Thoracic aorta (tissue), 2 donors: ENCODE data around the gene RPGR. TPM values are rescaled to one million over a fixed set of nuclear protein-coding genes. Genes with fewer than 3 reads are reported as not detected.

ENCODE experiments used
- ATAC-seq: fragments of 150-250 bp; one replicate; pipeline ENCODE4 v1.8.0; 2017; ENCODE audit warnings: low read depth; ENCODE audit not compliant: insufficient number of reproducible peaks, low FRiP score
- DNase-seq: peaks from one replicate; pipeline ENCODE4 v3.0.0-alpha.2; 2020; ENCODE audit warnings: low spot score
- H3K27ac ChIP-seq, 2 donors: fragments of 200-600 bp; sonication (generic); 1 replicate in 1 of 2; 2 replicates in 1 of 2; pipeline ENCODE4 v1.5.1; 2016; ENCODE audit warnings: mild to moderate bottlenecking in 2 of 2, moderate library complexity in 2 of 2
- H3K27me3 ChIP-seq: fragments of 200-600 bp; sonication (generic); replicated peaks from 2 replicates; pipeline ENCODE4 v1.6.0; 2016; ENCODE audit warnings: mild to moderate bottlenecking; ENCODE audit not compliant: insufficient read depth
- H3K36me3 ChIP-seq: fragments of 200-600 bp; sonication (generic); one replicate; pipeline ENCODE4 v1.5.1; 2016
- H3K4me1 ChIP-seq, 2 donors: fragments of 200-600 bp; sonication (generic); 1 replicate in 1 of 2; 2 replicates in 1 of 2; pipeline versions ENCODE4 v1.5.1 to v1.6.0; 2016; ENCODE audit warnings: low read depth in 2 of 2, mild to moderate bottlenecking in 1 of 2; ENCODE audit not compliant: control insufficient read depth in 1 of 2
- H3K4me3 ChIP-seq: fragments of 200-600 bp; sonication (generic); 2 replicates; pipeline ENCODE4 v1.5.1; 2016; ENCODE audit warnings: mild to moderate bottlenecking
- H3K9me3 ChIP-seq: fragments of 200-600 bp; sonication (generic); 2 replicates; pipeline ENCODE4 v1.5.1; 2016
- CTCF ChIP-seq: fragments of 200-600 bp; sonication (generic); IDR thresholded peaks from one replicate; pipeline ENCODE4 v1.5.1; 2019; ENCODE audit warnings: antibody characterized with exemption
- total RNA-seq, 2 donors: library from RNA; depleted of rRNA; stranded (reverse); fragments of >200 nt; gene quantifications; one replicate each; pipeline versions ENCODE4 v1.1.0 to v1.2.3, GENCODE V29; 2016

RPGR gene
- total RNA-seq, 2 donors from 2014 or later, result 12.6 to 37.2 TPM

DNA sequence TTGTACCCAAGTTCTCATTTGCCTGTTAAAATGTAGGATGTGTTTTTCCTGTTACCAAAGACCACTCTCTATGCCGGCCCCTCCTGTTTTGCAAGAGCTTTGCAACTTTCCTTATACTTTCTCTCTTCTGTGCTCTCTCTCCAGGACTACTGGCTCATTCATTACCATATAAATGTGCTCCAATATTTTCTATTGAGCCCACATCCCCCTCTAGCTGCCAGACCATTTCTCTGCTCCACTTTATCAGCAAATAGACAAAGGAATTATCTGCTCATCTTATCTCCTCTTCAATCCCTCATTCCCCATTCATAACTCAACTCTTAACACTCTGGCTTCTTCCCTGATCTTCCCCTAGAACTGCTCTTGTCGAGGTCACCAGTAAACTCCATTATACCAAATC, 33.6 kb downstream of the RPGR start:
- no peaks in the 10 kb centered on the region for H3K36me3 ChIP-seq
- DNase-seq, result no peak
- TF ChIP-seq CTCF, result no peak
- ATAC-seq, result no peak
- no peaks in the 10 kb centered on the region for H3K27me3 ChIP-seq
- H3K9me3 ChIP-seq, result no peaks in the 10 kb centered on the region
- H3K4me3 ChIP-seq, result no peak overlapping the region
- no peaks in the 10 kb centered on the region for H3K4me1 ChIP-seq
- H3K27ac ChIP-seq, result no peak overlapping the region

GRCh38 chrX:38287674-38288073, 39.6 kb downstream of the RPGR start:
- no peak for DNase-seq
- no peak for TF ChIP-seq CTCF
- Histone ChIP-seq H3K27ac (no peak overlapping the region), H3K27me3 (no peaks in the 10 kb centered on the region), H3K4me1 (no peaks in the 10 kb centered on the region), H3K4me3 (no peak overlapping the region), H3K36me3 (no peaks in the 10 kb centered on the region), H3K9me3 (no peaks in the 10 kb centered on the region)
- ATAC-seq, result no peak

- Histone ChIP-seq H3K27ac (no peak overlapping the region), H3K4me1 (no peaks in the 10 kb centered on the region), H3K27me3 (no peaks in the 10 kb centered on the region), H3K9me3 (no peaks in the 10 kb centered on the region), H3K36me3 (no peaks in the 10 kb centered on the region), H3K4me3 (no peak overlapping the region)
- no peak for DNase-seq
- no peak for TF ChIP-seq CTCF
- ATAC-seq, result no peak
Observed at GRCh38 chrX:38285649-38286048, 41.7 kb downstream of the RPGR start.

- ATAC-seq (no peak), DNase-seq (no peak)
Observed at GRCh38 chrX:38282049-38282448, 45.3 kb downstream of the RPGR start.

DNA sequence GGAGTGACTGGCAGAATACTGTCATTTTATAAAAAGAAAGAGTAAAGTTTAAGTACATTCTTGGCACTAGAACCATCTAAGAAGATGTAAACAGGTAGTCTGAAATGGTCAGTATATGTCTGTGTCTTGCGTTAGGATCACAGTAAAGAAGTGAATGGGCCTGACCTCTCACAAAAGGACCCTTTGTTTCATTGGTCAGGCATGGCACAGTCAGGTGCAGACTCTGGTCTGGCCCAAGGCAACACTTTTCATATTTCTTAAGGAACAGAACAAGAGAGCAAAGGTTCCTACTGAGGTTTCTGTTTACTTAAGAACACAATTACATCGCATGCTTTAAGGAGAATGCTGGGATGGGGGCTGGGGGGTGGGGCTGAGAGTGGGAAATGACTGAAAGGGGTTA, 48.1 kb downstream of the RPGR start:
- Histone ChIP-seq H3K9me3 (no peaks in the 10 kb centered on the region), H3K27me3 (no peaks in the 10 kb centered on the region), H3K36me3 (no peaks in the 10 kb centered on the region), H3K4me1 (no peaks in the 10 kb centered on the region), H3K4me3 (no peak overlapping the region), H3K27ac (no peak overlapping the region)
- no peak for DNase-seq
- no peak for ATAC-seq
- TF ChIP-seq CTCF, result no peak

More at GRCh38 chrX:38282049-38282448, 45.3 kb downstream of the RPGR start:
- H3K27ac ChIP-seq, result no peak overlapping the region
- no peak overlapping the region for H3K4me3 ChIP-seq
- no peaks in the 10 kb centered on the region for H3K36me3 ChIP-seq
- no peaks in the 10 kb centered on the region for H3K4me1 ChIP-seq
- H3K9me3 ChIP-seq, result no peaks in the 10 kb centered on the region
- no peaks in the 10 kb centered on the region for H3K27me3 ChIP-seq
- TF ChIP-seq CTCF, result peak; percentile 27
